Vagina (tissue), 2 donors: ENCODE results near the gene ITGAV. TPM values are rescaled to one million over a fixed set of nuclear protein-coding genes. Genes with fewer than 3 reads are reported as not detected.

Experiments used
- DNase-seq, 2 donors: peaks; one replicate each; pipeline ENCODE4 v3.0.0-alpha.2; 2017; ENCODE audit errors: extremely low spot score in 2 of 2
- H3K27ac ChIP-seq: fragments of 200-600 bp; sonication (generic); one replicate; pipeline ENCODE4 v1.5.1; 2019
- H3K27me3 ChIP-seq: fragments of 200-600 bp; sonication (generic); one replicate; pipeline ENCODE4 v1.5.1; 2019
- H3K36me3 ChIP-seq, 2 donors: fragments of 200-600 bp; sonication (generic); one replicate each; pipeline ENCODE4 v1.5.1; 2017 to 2019
- H3K4me1 ChIP-seq: fragments of 200-600 bp; sonication (generic); one replicate; pipeline ENCODE4 v1.5.1; 2019
- H3K4me3 ChIP-seq, 2 donors: fragments of 200-600 bp; sonication (generic); 1 replicate in 1 of 2; 2 replicates in 1 of 2; pipeline ENCODE4 v1.5.1; 2016 to 2019
- H3K9me3 ChIP-seq: fragments of 200-600 bp; sonication (generic); one replicate; pipeline ENCODE4 v1.5.1; 2019
- CTCF ChIP-seq, 3 experiments: fragments of 450-650 bp in 2 of 3; fragments of 200-600 bp in 1 of 3; sonication (generic) in 1 of 3; IDR thresholded peaks; one replicate each; pipeline ENCODE4 v1.5.1; 2017 to 2019; ENCODE audit warnings: antibody characterized with exemption in 3 of 3, mild to moderate bottlenecking in 2 of 3, moderate library complexity in 2 of 3
- POLR2A ChIP-seq, 2 donors: fragments of 450-650 bp; IDR thresholded peaks; one replicate each; pipeline ENCODE4 v1.6.1; 2017; ENCODE audit warnings: antibody characterized with exemption in 2 of 2, mild to moderate bottlenecking in 2 of 2, moderate library complexity in 2 of 2
- POLR2AphosphoS5 ChIP-seq, 2 donors: sonication (generic); formaldehyde crosslinking; IDR thresholded peaks; one replicate each; pipeline ENCODE4 v1.9.0; 2017; ENCODE audit warnings: antibody characterized with exemption in 2 of 2, mild to moderate bottlenecking in 2 of 2, low read depth in 1 of 2; ENCODE audit not compliant: insufficient read depth in 1 of 2
- intact Hi-C: fragments of 100-400 bp; cut with DNase I; formaldehyde crosslinking; loops from one replicate; pipeline ENCODE4 v1.15.1; 2023
- total RNA-seq: library from RNA; depleted of rRNA; stranded (reverse); fragments of >200 nt; gene quantifications from one replicate; pipeline ENCODE4 v1.2.3, GENCODE V29; 2016

The ITGAV gene
- total RNA-seq, 1 donor from 2014 or later: 55.0 TPM

GRCh38 chr2:186724736-186725135, 134.9 kb downstream of the ITGAV start:
- Histone ChIP-seq H3K27me3 (no peaks in the 10 kb centered on the region), H3K36me3 (no peaks in the 10 kb centered on the region), H3K27ac (no peak overlapping the region), H3K4me3 (no peak overlapping the region), H3K4me1 (no peaks in the 10 kb centered on the region), H3K9me3 (no peaks in the 10 kb centered on the region)
- no peak for TF ChIP-seq POLR2A (IDR thresholded peaks at IDR 0.05)
- intact Hi-C loops: no loop called here
- no peak for DNase-seq

- intact Hi-C loops: no loop called here
- DNase-seq: no peak
- no peaks in the 10 kb centered on the region for H3K27me3 ChIP-seq
- no peak for TF ChIP-seq POLR2AphosphoS5 (IDR thresholded peaks at IDR 0.05; ENCODE audit: insufficient read depth in 1 of 2, low read depth in 1 of 2)
- no peak for TF ChIP-seq CTCF (IDR thresholded peaks at IDR 0.05)
- no peak for TF ChIP-seq POLR2A (IDR thresholded peaks at IDR 0.05)
- no peak overlapping the region for H3K27ac ChIP-seq
- H3K4me3 ChIP-seq: no peak overlapping the region
- H3K9me3 ChIP-seq: no peaks in the 10 kb centered on the region
- H3K36me3 ChIP-seq: no peaks in the 10 kb centered on the region
- H3K4me1 ChIP-seq: no peaks in the 10 kb centered on the region
Measured at GRCh38 chr2:186725783-186726182, 135.9 kb downstream of the ITGAV start.

GRCh38 chr2:186726938-186727337, 137.1 kb downstream of the ITGAV start:
- intact Hi-C loops: no loop called here
- DNase-seq: no peak
- H3K4me3 ChIP-seq: no peak overlapping the region
- no peaks in the 10 kb centered on the region for H3K36me3 ChIP-seq
- no peaks in the 10 kb centered on the region for H3K27me3 ChIP-seq
- no peak overlapping the region for H3K27ac ChIP-seq
- no peaks in the 10 kb centered on the region for H3K4me1 ChIP-seq
- H3K9me3 ChIP-seq: no peaks in the 10 kb centered on the region
- TF ChIP-seq POLR2A (IDR thresholded peaks at IDR 0.05) (no peak), CTCF (IDR thresholded peaks at IDR 0.05) (no peak), POLR2AphosphoS5 (IDR thresholded peaks at IDR 0.05; ENCODE audit: insufficient read depth in 1 of 2, low read depth in 1 of 2) (no peak)

- Histone ChIP-seq H3K4me1 (no peaks in the 10 kb centered on the region), H3K36me3 (no peaks in the 10 kb centered on the region), H3K27ac (no peak overlapping the region), H3K9me3 (no peaks in the 10 kb centered on the region), H3K4me3 (no peak overlapping the region), H3K27me3 (no peaks in the 10 kb centered on the region)
- DNase-seq: no peak
- TF ChIP-seq POLR2AphosphoS5 (IDR thresholded peaks at IDR 0.05; ENCODE audit: insufficient read depth in 1 of 2, low read depth in 1 of 2) (no peak), CTCF (IDR thresholded peaks at IDR 0.05) (no peak), POLR2A (IDR thresholded peaks at IDR 0.05) (no peak)
- intact Hi-C loops: no loop called here
Measured at GRCh38 chr2:186728631-186729030, 138.8 kb downstream of the ITGAV start.

Other genes with a start within 250 kb of the ITGAV start
- 59.9 TPM for gene ZC3H15, start 103.8 kb upstream of the ITGAV start, total RNA-seq
- 10.8 TPM for gene FAM171B, start 104.0 kb downstream of the ITGAV start, total RNA-seq